Measurements from ENCODE around the gene CFAP91. TPM values are rescaled to one million over a fixed set of nuclear protein-coding genes. Genes with fewer than 3 reads are reported as not detected.

The CFAP91 gene
- total and polyA plus RNA-seq, 2 donors (not counting 3 experiments of a cell fraction or from before 2014, with no cell fraction given) = 0.40 to 0.54 TPM

DNA sequence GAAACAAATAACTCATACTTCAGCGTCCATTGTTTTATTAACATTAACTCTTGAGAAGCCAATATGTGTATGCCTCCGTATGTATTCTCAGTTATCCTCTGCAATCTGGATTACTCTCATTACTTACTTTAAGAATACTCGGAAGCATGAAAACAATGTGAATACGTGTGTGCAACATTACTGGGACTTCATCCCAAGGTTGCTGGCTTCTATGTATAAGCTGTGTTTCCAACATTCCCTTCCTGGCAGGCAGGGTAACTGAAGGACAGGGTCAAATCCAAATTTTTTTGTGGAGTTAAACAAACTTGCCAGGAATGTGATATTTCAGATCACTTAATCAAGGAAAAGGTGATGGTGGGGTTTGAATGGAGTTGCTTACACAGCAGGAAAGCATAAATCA is 44.5 kb downstream of the CFAP91 start:
- Histone ChIP-seq H3K9me1 (replicated peaks; ENCODE audit: control insufficient read depth, extremely low read depth, insufficient read depth, low read length) (no peaks in the 10 kb centered on the region), H3K9me3 (replicated peaks; ENCODE audit: control insufficient read depth, insufficient read depth, low read length) (no peaks in the 10 kb centered on the region), H2AFZ (ENCODE audit: low read depth, low read length) (no peak overlapping the region), H3K27me3 (ENCODE audit: control insufficient read depth in 2 of 2, insufficient read depth in 2 of 2, low read length in 2 of 2) (no peaks in the 10 kb centered on the region), H3K27ac (ENCODE audit: insufficient read depth, low read depth, low read length) (no peak overlapping the region), H4K20me1 (replicated peaks; ENCODE audit: control insufficient read depth, extremely low read depth, insufficient read depth, low read length) (no peaks in the 10 kb centered on the region), H3K4me2 (ENCODE audit: insufficient read depth, low read length) (no peak overlapping the region), H3K79me2 (ENCODE audit: control insufficient read depth, insufficient read depth, low read length) (no peaks in the 10 kb centered on the region), H3K4me1 (ENCODE audit: control insufficient read depth, extremely low read depth, insufficient read depth, low read length) (peaks cover 19% of the 10 kb centered on the region), H3K9ac (replicated peaks; ENCODE audit: extremely low read depth, insufficient read depth, low read length) (peak overlapping the region; percentile 2), H3K4me3 (replicated peaks in 1 of 3; ENCODE audit: insufficient read depth in 1 of 3, low read depth in 1 of 3, low read length in 3 of 3) (no peak overlapping the region), H3K36me3 (ENCODE audit: control insufficient read depth in 2 of 2, extremely low read depth in 1 of 2, insufficient read depth in 2 of 2, low read length in 2 of 2) (no peaks in the 10 kb centered on the region)
- no TSS peak for BruUV-seq (replicated peaks)
- intact Hi-C loops (cut with micrococcal nuclease) (loop anchor here (1.0 kb wide), 1 partner anchor 22 kb away; no protein-coding TSS in a partner anchor), dilution Hi-C loops (cut with MboI; ENCODE audit: extremely low pct_ligation_motif_present, low sequenced_read_pairs) (no loop called here)
- ChIA-PET CTCF (interaction anchor here (1.1 to 2.0 kb wide), 6 partner anchors 8 to 57 kb away, joined by 3 to 8 read pairs (median 3); no protein-coding TSS in a partner anchor), POLR2A (no interaction called here)
- FAIRE-seq (no peak), DNase-seq (ENCODE audit: low read depth, low spot score) (peak; percentile 87)
- TF ChIP-seq, protein P1, sequence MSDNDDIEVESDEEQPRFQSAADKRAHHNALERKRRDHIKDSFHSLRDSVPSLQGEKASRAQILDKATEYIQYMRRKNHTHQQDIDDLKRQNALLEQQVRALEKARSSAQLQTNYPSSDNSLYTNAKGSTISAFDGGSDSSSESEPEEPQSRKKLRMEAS (IDR thresholded peaks at IDR 0.05; ENCODE audit: insufficient read depth, insufficient read length) = no peak
- TF ChIP-seq EZH2 (IDR thresholded peaks at IDR 0.05; ENCODE audit: borderline replicate concordance, low read depth, low read length, severe bottlenecking) = no peak
- TF ChIP-seq JUN (IDR thresholded peaks at IDR 0.05; ENCODE audit: borderline replicate concordance, insufficient read depth, insufficient read length, low read depth) = no peak
- TF ChIP-seq POLR2A (IDR thresholded peaks at IDR 0.05; ENCODE audit: low read depth, low read length) = no peak
- TF ChIP-seq, protein P2, sequence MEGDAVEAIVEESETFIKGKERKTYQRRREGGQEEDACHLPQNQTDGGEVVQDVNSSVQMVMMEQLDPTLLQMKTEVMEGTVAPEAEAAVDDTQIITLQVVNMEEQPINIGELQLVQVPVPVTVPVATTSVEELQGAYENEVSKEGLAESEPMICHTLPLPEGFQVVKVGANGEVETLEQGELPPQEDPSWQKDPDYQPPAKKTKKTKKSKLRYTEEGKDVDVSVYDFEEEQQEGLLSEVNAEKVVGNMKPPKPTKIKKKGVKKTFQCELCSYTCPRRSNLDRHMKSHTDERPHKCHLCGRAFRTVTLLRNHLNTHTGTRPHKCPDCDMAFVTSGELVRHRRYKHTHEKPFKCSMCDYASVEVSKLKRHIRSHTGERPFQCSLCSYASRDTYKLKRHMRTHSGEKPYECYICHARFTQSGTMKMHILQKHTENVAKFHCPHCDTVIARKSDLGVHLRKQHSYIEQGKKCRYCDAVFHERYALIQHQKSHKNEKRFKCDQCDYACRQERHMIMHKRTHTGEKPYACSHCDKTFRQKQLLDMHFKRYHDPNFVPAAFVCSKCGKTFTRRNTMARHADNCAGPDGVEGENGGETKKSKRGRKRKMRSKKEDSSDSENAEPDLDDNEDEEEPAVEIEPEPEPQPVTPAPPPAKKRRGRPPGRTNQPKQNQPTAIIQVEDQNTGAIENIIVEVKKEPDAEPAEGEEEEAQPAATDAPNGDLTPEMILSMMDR (IDR thresholded peaks at IDR 0.05; ENCODE audit: extremely low read depth in 1 of 2, insufficient read depth in 1 of 2, low read depth in 1 of 2, low read length in 2 of 2) = no peak
- TF ChIP-seq POLR2AphosphoS5 (IDR thresholded peaks at IDR 0.05; ENCODE audit: insufficient read depth, low read depth, low read length) = no peak
- no peak for TF ChIP-seq MYC (IDR thresholded peaks at IDR 0.05; ENCODE audit: low read depth, low read length)
- TF ChIP-seq GATA2 (IDR thresholded peaks at IDR 0.05; ENCODE audit: insufficient read depth, insufficient read length, low read depth, low read length) = no peak

Measured in endothelial cell of umbilical vein (primary cell).